GM12878 (cell line): Measurements from ENCODE around the gene CYTIP. TPM values are rescaled to one million over a fixed set of nuclear protein-coding genes. Genes with fewer than 3 reads are reported as not detected.

Experiments
- BCL11A ChIP-seq: IDR thresholded peaks from 2 replicates; pipeline ENCODE4 v1.6.1; 2011; ENCODE audit warnings: low read depth, low read length
- BRCA1 ChIP-seq: IDR thresholded peaks from 2 replicates; pipeline ENCODE4 v1.6.1; 2011; ENCODE audit warnings: low read depth, low read length, improper control_type of control experiment
- CEBPB ChIP-seq, 2 experiments: fragments of 150-350 bp in 1 of 2; IDR thresholded peaks; 2 replicates each; pipeline ENCODE4 v1.6.1; 2012 to 2014; ENCODE audit warnings: low read depth in 2 of 2, low read length in 2 of 2, borderline replicate concordance in 1 of 2, inconsistent platforms in 1 of 2
- ETV6 ChIP-seq, 2 experiments: fragments of 450-650 bp in 1 of 2; IDR thresholded peaks in 1 of 2; conservative IDR thresholded peaks in 1 of 2; 2 replicates each; pipeline ENCODE4 v1.6.1; 2014; ENCODE audit warnings: antibody characterized with exemption in 1 of 2, borderline replicate concordance in 1 of 2, low read depth in 1 of 2, mild to moderate bottlenecking in 1 of 2, moderate library complexity in 1 of 2
- FOXK2 ChIP-seq: fragments of 450-650 bp; IDR thresholded peaks from 2 replicates; pipeline ENCODE4 v1.6.1; 2017; ENCODE audit warnings: mild to moderate bottlenecking, moderate library complexity
- MTA3 ChIP-seq: IDR thresholded peaks from 2 replicates; pipeline ENCODE4 v1.6.1; 2012; ENCODE audit warnings: low read length, inconsistent platforms, borderline replicate concordance
- MYC ChIP-seq: IDR thresholded peaks from 2 replicates; pipeline ENCODE4 v1.6.1; 2011; ENCODE audit warnings: mild to moderate bottlenecking, low read length, moderate library complexity, inconsistent platforms; ENCODE audit not compliant: insufficient read depth, insufficient replicate concordance, insufficient read length, severe bottlenecking
- NBN ChIP-seq: fragments of 450-650 bp; IDR thresholded peaks from 2 replicates; pipeline ENCODE4 v1.6.1; 2016
- NFIC ChIP-seq: IDR thresholded peaks from 2 replicates; pipeline ENCODE4 v1.6.1; 2012; ENCODE audit warnings: low read depth, mild to moderate bottlenecking, inconsistent platforms, low read length, moderate library complexity
- NFXL1 ChIP-seq: fragments of 450-650 bp; IDR thresholded peaks from 2 replicates; pipeline ENCODE4 v1.6.1; 2017; ENCODE audit warnings: antibody characterized with exemption, mild to moderate bottlenecking, borderline replicate concordance
- POLR2A ChIP-seq: IDR thresholded peaks from 2 replicates; pipeline ENCODE4 v1.6.1; 2011; ENCODE audit warnings: low read depth, mild to moderate bottlenecking, low read length
- PRDM15 ChIP-seq: fragments of 450-650 bp; formaldehyde crosslinking; IDR thresholded peaks from 2 replicates; pipeline ENCODE4 v1.4.0; 2020; ENCODE audit warnings: mild to moderate bottlenecking, moderate library complexity
- SIN3A ChIP-seq: IDR thresholded peaks from 2 replicates; pipeline ENCODE4 v1.6.1; 2012; ENCODE audit warnings: low read depth, low read length, improper control_type of control experiment
- SMAD5 ChIP-seq: IDR thresholded peaks from 2 replicates; pipeline ENCODE4 v1.6.1; 2016; ENCODE audit warnings: antibody characterized with exemption, low read depth
- SUPT20H ChIP-seq: IDR thresholded peaks from 2 replicates; pipeline ENCODE4 v1.6.1; 2011; ENCODE audit warnings: low read depth, mild to moderate bottlenecking, low read length, moderate library complexity, borderline replicate concordance; ENCODE audit not compliant: control insufficient read depth
- USF1 ChIP-seq: IDR thresholded peaks from 2 replicates; pipeline ENCODE4 v1.6.1; 2011; ENCODE audit warnings: borderline replicate concordance, low read depth, mild to moderate bottlenecking, moderate library complexity, mixed read lengths, low read length; ENCODE audit not compliant: insufficient read depth; ENCODE audit errors: extremely low read length
- ZBED1 ChIP-seq: IDR thresholded peaks from 2 replicates; pipeline ENCODE4 v1.6.1; 2016; ENCODE audit warnings: borderline replicate concordance
- ZNF217 ChIP-seq: fragments of 450-650 bp; IDR thresholded peaks from 2 replicates; pipeline ENCODE4 v1.6.1; 2017; ENCODE audit warnings: antibody characterized with exemption, mild to moderate bottlenecking
- ZNF274 ChIP-seq: IDR thresholded peaks from one replicate; pipeline ENCODE4 v1.8.0; 2011; ENCODE audit not compliant: insufficient read length, insufficient read depth
- ZNF622 ChIP-seq: fragments of 450-650 bp; IDR thresholded peaks from 2 replicates; pipeline ENCODE4 v1.6.1; 2017; ENCODE audit warnings: mild to moderate bottlenecking, inconsistent platforms
- ZSCAN29 ChIP-seq: fragments of 450-650 bp; IDR thresholded peaks from 2 replicates; pipeline ENCODE4 v1.6.1; 2017; ENCODE audit warnings: mild to moderate bottlenecking, moderate library complexity
- polyA plus RNA-seq, 11 experiments: library from polyadenylated mRNA; depleted of rRNA in 4 of 11; unstranded in 6 of 11; stranded (reverse) in 5 of 11; fragments of >200 nt; fragmentation: Nextera tagmentation in 4 of 11; fragmentation: Illumina TruSeq in 1 of 11; extraction: Ambion mirVana in 4 of 11; extraction: Trizol in 1 of 11; gene quantifications; 1 replicate in 1 of 11; 2 replicates in 10 of 11; pipeline versions ENCODE4 v1.2.1 to v1.2.3, GENCODE V29; 2011 to 2016; ENCODE audit warnings: inconsistent platforms in 2 of 11, missing spikeins in 2 of 11, low read depth in 1 of 11
- total RNA-seq, 4 experiments: library from RNA; depleted of rRNA in 3 of 4; stranded (reverse); fragments of >200 nt in 3 of 4; fragmentation: Illumina TruSeq in 1 of 4; extraction: Trizol in 1 of 4; gene quantifications; 2 replicates each; pipeline versions ENCODE4 v1.2.1 to v1.2.3, GENCODE V29; 2013 to 2021
- TF ChIP-seq, protein P1 (sequence below): fragments of 450-650 bp; IDR thresholded peaks from 2 replicates; pipeline ENCODE4 v1.6.1; 2017; ENCODE audit warnings: borderline replicate concordance

The CYTIP gene
- total and polyA plus RNA-seq, 10 of the 15 experiments (the other 5 are each of a cell fraction or from before 2014, with no cell fraction given) = 55.1 to 178 (median 73.4) TPM

- TF ChIP-seq ZNF217 = no peak; the same call in none of the 2 replicates
- no peak for TF ChIP-seq NFXL1
- TF ChIP-seq PRDM15 = no peak
- no peak for TF ChIP-seq BRCA1
- TF ChIP-seq, protein P1, sequence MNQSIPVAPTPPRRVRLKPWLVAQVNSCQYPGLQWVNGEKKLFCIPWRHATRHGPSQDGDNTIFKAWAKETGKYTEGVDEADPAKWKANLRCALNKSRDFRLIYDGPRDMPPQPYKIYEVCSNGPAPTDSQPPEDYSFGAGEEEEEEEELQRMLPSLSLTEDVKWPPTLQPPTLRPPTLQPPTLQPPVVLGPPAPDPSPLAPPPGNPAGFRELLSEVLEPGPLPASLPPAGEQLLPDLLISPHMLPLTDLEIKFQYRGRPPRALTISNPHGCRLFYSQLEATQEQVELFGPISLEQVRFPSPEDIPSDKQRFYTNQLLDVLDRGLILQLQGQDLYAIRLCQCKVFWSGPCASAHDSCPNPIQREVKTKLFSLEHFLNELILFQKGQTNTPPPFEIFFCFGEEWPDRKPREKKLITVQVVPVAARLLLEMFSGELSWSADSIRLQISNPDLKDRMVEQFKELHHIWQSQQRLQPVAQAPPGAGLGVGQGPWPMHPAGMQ = no peak
- no peak for TF ChIP-seq ZNF622
- TF ChIP-seq MTA3 = peak; percentile 99
- no peak for TF ChIP-seq USF1
- peak; percentile 100 for TF ChIP-seq NFIC
- no peak for TF ChIP-seq FOXK2
- no peak for TF ChIP-seq SIN3A
- peak; percentile 98 for TF ChIP-seq BCL11A
- TF ChIP-seq ZNF274 = no peak
- TF ChIP-seq MYC = no peak
- peak; percentile 89 for TF ChIP-seq ZBED1
- peak; percentile 75 for TF ChIP-seq NBN
- no peak for TF ChIP-seq ZSCAN29
- peak in 1 of 2 experiments; percentile 96; a peak in 2 of 4 replicates for TF ChIP-seq ETV6 (conservative IDR thresholded peaks at IDR 0.05 in 1 of 2, IDR thresholded peaks at IDR 0.05 in 1 of 2; ENCODE audit: borderline replicate concordance in 1 of 2, low read depth in 1 of 2)
- TF ChIP-seq POLR2A = no peak
- peak in 1 of 2 experiments; percentile 96; a peak in 2 of 4 replicates for TF ChIP-seq CEBPB (IDR thresholded peaks at IDR 0.05; ENCODE audit: borderline replicate concordance in 1 of 2, low read depth in 2 of 2, low read length in 2 of 2)
- no peak for TF ChIP-seq SUPT20H
- no peak for TF ChIP-seq SMAD5
These were observed 25.2 kb upstream of the CYTIP start (continued) for GRCh38 chr2:157468931-157469708.
